Measurements from ENCODE around the gene KRTAP3-3.
"Not testable (repeated sequence)": the region's sequence is repeated elsewhere in the genome, so short reads cannot be mapped to it uniquely, and the experiment has no call there.

Gene KRTAP3-3

DNA sequence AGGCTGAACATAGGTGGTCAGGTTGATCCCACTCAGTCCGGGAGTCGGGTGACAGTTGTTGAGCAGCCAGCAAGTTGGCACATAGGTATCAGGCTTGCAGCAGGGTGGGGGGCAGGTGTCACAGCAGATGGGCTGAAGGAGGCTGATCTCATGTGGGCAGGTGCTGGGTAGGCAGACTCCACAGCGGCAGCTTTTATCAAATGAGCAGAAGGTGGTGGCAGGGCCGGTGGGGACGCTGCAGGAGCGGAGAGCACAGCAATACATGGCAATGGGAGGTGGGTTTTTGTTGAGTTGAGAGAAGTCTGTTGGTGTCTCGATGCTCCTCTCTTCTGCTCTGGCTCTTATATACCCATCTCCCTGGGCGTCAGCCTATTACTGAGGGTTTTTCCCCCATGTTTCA is 14.8 kb upstream of the KRTAP3-3 start, which contains the start of gene KRTAP3-1:
TSS of gene KRTAP3-1 (minus strand) at position 318 of the 400 bp plus-strand sequence. CDS start at position 264, 54 bp downstream.
- DNase-seq = no peak
- Histone ChIP-seq H3K27ac (ENCODE audit: insufficient read depth, low read length, poor library complexity, severe bottlenecking) (no peak within 1 kb of the TSS), H3K9me3 (ENCODE audit: control insufficient read depth, low read length) (no peaks in the 10 kb centered on the region), H3K4me1 (ENCODE audit: control insufficient read depth, insufficient read depth, low read length, poor library complexity, severe bottlenecking) (no peaks in the 10 kb centered on the region), H3K27me3 (replicated peaks; ENCODE audit: control insufficient read depth, insufficient read depth, low read length, poor library complexity, severe bottlenecking) (no peaks in the 10 kb centered on the region), H3K4me3 (ENCODE audit: insufficient read depth, low read depth, low read length, poor library complexity, severe bottlenecking) (no peak within 1 kb of the TSS), H3K36me3 (ENCODE audit: control insufficient read depth, insufficient read depth, low read length) (no peaks in the 10 kb centered on the region)

DNA sequence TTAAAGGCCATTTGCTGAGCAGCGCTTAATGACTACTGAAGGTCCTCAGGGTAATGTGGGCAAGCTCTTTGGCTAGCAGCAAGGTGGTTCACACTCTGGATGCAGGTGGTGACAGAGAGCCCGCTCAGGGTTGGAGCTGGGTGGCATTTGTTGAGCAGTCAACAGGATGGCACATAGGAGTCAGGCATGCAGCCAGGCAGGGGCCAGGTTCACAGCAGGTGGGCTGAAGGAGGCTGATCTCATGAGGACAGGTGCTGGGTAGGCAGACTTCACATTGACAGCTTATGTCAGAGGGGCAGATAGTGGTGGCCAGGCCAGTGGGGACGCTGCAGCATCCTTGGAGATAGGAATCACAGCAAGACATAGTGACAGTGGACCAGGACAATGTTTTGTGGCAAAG is 10.4 kb upstream of the KRTAP3-3 start:
- Histone ChIP-seq H3K27me3 (replicated peaks; ENCODE audit: control insufficient read depth, insufficient read depth, low read length, poor library complexity, severe bottlenecking) (no peaks in the 10 kb centered on the region), H3K4me3 (ENCODE audit: insufficient read depth, low read depth, low read length, poor library complexity, severe bottlenecking) (no peak overlapping the region), H3K36me3 (ENCODE audit: control insufficient read depth, insufficient read depth, low read length) (no peaks in the 10 kb centered on the region), H3K27ac (ENCODE audit: insufficient read depth, low read length, poor library complexity, severe bottlenecking) (no peak overlapping the region), H3K4me1 (ENCODE audit: control insufficient read depth, insufficient read depth, low read length, poor library complexity, severe bottlenecking) (no peaks in the 10 kb centered on the region), H3K9me3 (ENCODE audit: control insufficient read depth, low read length) (no peaks in the 10 kb centered on the region)
- DNase-seq = no peak

DNA sequence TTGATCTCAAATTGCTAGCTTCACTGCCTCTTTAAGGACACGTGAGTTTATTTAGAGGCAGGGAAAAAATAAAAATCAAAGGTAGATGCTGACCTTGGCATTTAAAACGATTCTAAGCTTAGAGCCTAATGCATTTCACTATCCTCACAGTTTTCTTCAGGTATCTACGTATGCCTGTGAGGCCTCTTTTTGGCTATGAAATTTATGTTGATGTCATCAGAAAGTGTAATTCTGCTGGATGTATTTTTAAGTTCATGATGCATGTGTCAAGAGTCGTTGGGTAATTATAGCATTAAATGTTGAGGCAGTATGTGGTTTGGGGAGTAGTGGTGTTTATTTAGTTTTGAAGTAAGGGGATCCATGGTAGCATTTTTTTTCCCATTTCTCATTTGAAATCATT is 10.0 kb upstream of the KRTAP3-3 start:
- H3K4me1 ChIP-seq (ENCODE audit: control insufficient read depth, insufficient read depth, low read length, poor library complexity, severe bottlenecking) = no peaks in the 10 kb centered on the region
- H3K4me3 ChIP-seq (ENCODE audit: insufficient read depth, low read depth, low read length, poor library complexity, severe bottlenecking) = no peak overlapping the region
- H3K27ac ChIP-seq (ENCODE audit: insufficient read depth, low read length, poor library complexity, severe bottlenecking) = no peak overlapping the region
- no peaks in the 10 kb centered on the region for H3K27me3 ChIP-seq (replicated peaks; ENCODE audit: control insufficient read depth, insufficient read depth, low read length, poor library complexity, severe bottlenecking)
- H3K9me3 ChIP-seq (ENCODE audit: control insufficient read depth, low read length) = no peaks in the 10 kb centered on the region
- no peaks in the 10 kb centered on the region for H3K36me3 ChIP-seq (ENCODE audit: control insufficient read depth, insufficient read depth, low read length)
- no peak for DNase-seq

DNA sequence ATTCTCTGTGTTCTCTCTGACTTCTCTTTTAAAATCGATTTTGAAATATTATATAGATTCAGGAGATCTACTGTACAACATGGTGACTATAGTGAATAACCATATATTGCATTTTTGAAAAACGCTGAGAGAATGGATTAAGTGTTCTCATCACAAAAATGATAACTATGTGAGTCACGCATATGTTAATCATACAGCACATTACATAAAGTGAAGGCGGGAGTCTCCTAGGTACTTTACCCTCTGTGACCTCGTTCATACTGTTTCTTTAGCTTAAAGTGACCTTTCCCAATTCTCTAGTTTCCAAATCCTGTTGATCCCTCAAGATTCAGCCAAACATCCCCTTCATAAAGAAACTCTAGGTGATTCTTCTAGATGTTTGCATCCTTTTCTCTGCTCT is 8.8 kb upstream of the KRTAP3-3 start:
- Histone ChIP-seq H3K4me1 (ENCODE audit: control insufficient read depth, insufficient read depth, low read length, poor library complexity, severe bottlenecking) (no peaks in the 10 kb centered on the region), H3K27me3 (replicated peaks; ENCODE audit: control insufficient read depth, insufficient read depth, low read length, poor library complexity, severe bottlenecking) (peaks cover 3% of the 10 kb centered on the region), H3K9me3 (ENCODE audit: control insufficient read depth, low read length) (no peaks in the 10 kb centered on the region), H3K36me3 (ENCODE audit: control insufficient read depth, insufficient read depth, low read length) (no peaks in the 10 kb centered on the region), H3K27ac (ENCODE audit: insufficient read depth, low read length, poor library complexity, severe bottlenecking) (no peak overlapping the region), H3K4me3 (ENCODE audit: insufficient read depth, low read depth, low read length, poor library complexity, severe bottlenecking) (no peak overlapping the region)
- no peak for DNase-seq

DNA sequence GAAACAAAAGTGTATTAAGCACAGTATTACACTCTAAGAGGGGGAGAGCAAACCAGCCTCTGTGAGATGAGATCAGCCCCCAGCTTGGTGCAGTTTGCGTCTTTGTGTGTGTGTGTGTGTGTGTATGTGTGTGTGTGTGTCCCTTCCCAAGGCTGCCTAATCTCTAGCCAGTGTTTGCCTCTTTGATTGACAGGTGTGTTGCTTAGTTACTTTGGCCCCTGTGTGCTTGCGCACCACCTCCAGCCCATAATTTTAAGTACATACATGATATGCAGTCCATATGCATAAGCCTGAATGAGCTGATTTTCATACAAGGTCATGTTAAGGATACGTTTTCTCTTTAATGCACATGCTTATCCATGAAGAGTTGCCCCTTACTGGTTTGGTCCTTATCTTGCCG is 7.8 kb upstream of the KRTAP3-3 start:
- no peak overlapping the region for H3K27ac ChIP-seq (ENCODE audit: insufficient read depth, low read length, poor library complexity, severe bottlenecking)
- no peaks in the 10 kb centered on the region for H3K36me3 ChIP-seq (ENCODE audit: control insufficient read depth, insufficient read depth, low read length)
- H3K9me3 ChIP-seq (ENCODE audit: control insufficient read depth, low read length) = no peaks in the 10 kb centered on the region
- peaks cover 3% of the 10 kb centered on the region for H3K27me3 ChIP-seq (replicated peaks; ENCODE audit: control insufficient read depth, insufficient read depth, low read length, poor library complexity, severe bottlenecking)
- DNase-seq = no peak
- no peaks in the 10 kb centered on the region for H3K4me1 ChIP-seq (ENCODE audit: control insufficient read depth, insufficient read depth, low read length, poor library complexity, severe bottlenecking)
- H3K4me3 ChIP-seq (ENCODE audit: insufficient read depth, low read depth, low read length, poor library complexity, severe bottlenecking) = no peak overlapping the region

DNA sequence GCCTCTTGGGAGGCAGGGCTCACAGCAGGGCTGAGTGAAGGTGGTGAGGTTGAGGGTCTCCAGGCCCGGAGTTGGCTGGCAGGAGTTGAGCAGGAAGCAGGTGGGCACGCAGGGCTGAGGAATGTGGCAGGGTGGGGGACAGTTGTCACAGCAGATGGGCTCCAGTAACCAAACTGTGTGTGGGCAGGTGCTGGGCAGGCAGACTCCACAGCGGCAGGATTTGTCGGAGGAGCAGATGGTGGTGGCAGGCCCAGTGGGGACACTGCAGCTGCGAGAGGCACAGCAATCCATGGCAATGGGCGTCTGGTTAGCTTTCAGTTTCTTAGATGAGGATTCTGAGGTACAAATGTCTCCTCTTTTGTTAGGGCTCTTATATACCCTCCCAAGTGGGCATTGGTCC is 5.6 kb upstream of the KRTAP3-3 start, which contains the start of gene KRTAP3-2:
TSS of gene KRTAP3-2 (minus strand) at position 344 of the 400 bp plus-strand sequence. CDS start at position 291, 53 bp downstream.
- DNase-seq; H3K4me1 ChIP-seq (ENCODE audit: control insufficient read depth, insufficient read depth, low read length, poor library complexity, severe bottlenecking); H3K27ac ChIP-seq (ENCODE audit: insufficient read depth, low read length, poor library complexity, severe bottlenecking); H3K9me3 ChIP-seq (ENCODE audit: control insufficient read depth, low read length); H3K4me3 ChIP-seq (ENCODE audit: insufficient read depth, low read depth, low read length, poor library complexity, severe bottlenecking); H3K36me3 ChIP-seq (ENCODE audit: control insufficient read depth, insufficient read depth, low read length); H3K27me3 ChIP-seq (replicated peaks; ENCODE audit: control insufficient read depth, insufficient read depth, low read length, poor library complexity, severe bottlenecking): not testable (repeated sequence)

DNA sequence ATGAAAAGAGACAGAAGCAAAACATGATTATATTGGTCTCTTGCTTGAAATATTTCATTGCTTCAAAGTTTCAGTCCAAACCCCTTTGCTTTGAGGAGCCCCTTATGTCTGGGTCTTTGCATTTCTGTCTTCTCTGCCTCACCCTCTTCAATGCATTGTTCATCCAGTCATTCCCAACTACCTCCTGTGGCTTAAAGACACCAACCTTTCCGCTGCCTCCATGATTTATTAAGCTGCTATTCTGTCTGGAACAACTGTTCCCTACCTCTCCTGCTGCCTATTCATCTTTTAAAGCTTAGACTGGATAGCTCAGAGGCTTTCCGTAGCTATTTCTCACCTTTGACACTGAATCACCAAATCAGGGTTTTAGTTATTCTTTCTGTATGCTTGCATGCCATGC is 3.4 kb upstream of the KRTAP3-3 start:
- Histone ChIP-seq H3K36me3 (ENCODE audit: control insufficient read depth, insufficient read depth, low read length) (no peaks in the 10 kb centered on the region), H3K4me1 (ENCODE audit: control insufficient read depth, insufficient read depth, low read length, poor library complexity, severe bottlenecking) (no peaks in the 10 kb centered on the region), H3K27me3 (replicated peaks; ENCODE audit: control insufficient read depth, insufficient read depth, low read length, poor library complexity, severe bottlenecking) (peaks cover 3% of the 10 kb centered on the region), H3K9me3 (ENCODE audit: control insufficient read depth, low read length) (no peaks in the 10 kb centered on the region), H3K4me3 (ENCODE audit: insufficient read depth, low read depth, low read length, poor library complexity, severe bottlenecking) (no peak overlapping the region), H3K27ac (ENCODE audit: insufficient read depth, low read length, poor library complexity, severe bottlenecking) (no peak overlapping the region)
- DNase-seq = no peak

DNA sequence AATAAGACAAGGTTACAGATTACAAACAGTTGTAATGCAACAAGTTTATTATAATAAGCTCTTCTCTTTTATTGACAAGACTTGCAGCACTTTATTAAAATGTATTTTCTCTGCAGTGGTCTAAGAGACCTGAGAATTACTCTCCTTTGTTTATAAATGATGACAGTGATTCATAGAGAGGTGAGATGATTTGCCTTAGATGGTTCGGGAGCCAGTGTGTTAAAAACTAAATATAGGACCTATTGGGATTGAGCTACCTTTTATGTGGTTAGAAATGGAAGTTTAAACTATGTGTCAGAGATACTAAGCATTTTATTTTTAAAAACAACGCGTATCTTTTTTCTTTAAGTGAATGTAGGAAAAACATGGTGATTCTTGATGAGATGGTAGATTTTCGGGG is 2.9 kb upstream of the KRTAP3-3 start:
- Histone ChIP-seq H3K4me3 (ENCODE audit: insufficient read depth, low read depth, low read length, poor library complexity, severe bottlenecking) (no peak overlapping the region), H3K27ac (ENCODE audit: insufficient read depth, low read length, poor library complexity, severe bottlenecking) (no peak overlapping the region), H3K36me3 (ENCODE audit: control insufficient read depth, insufficient read depth, low read length) (no peaks in the 10 kb centered on the region), H3K9me3 (ENCODE audit: control insufficient read depth, low read length) (no peaks in the 10 kb centered on the region), H3K4me1 (ENCODE audit: control insufficient read depth, insufficient read depth, low read length, poor library complexity, severe bottlenecking) (no peaks in the 10 kb centered on the region), H3K27me3 (replicated peaks; ENCODE audit: control insufficient read depth, insufficient read depth, low read length, poor library complexity, severe bottlenecking) (peaks cover 3% of the 10 kb centered on the region)
- no peak for DNase-seq

DNA sequence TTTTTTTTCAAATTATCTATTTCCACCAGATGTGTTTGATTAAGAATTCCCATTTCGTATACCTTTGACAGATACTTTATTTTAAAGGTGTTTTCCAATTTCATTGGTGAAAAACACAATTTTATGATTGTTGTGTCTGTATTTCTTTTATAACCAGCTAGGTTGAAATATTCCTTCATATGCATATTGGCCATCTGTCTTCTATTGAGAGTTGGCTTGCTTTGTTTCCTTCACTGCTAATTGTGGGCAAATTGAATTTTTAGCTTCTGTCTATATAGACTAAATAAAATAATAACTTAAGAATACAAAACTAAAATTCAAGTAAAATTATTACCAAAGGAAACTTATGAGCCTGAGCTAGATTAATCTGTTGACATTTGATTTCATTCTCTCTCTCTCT is 1.2 kb upstream of the KRTAP3-3 start:
- peaks cover 3% of the 10 kb centered on the region for H3K27me3 ChIP-seq (replicated peaks; ENCODE audit: control insufficient read depth, insufficient read depth, low read length, poor library complexity, severe bottlenecking)
- DNase-seq = no peak
- H3K27ac ChIP-seq (ENCODE audit: insufficient read depth, low read length, poor library complexity, severe bottlenecking) = no peak overlapping the region
- H3K4me1 ChIP-seq (ENCODE audit: control insufficient read depth, insufficient read depth, low read length, poor library complexity, severe bottlenecking) = no peaks in the 10 kb centered on the region
- no peak overlapping the region for H3K4me3 ChIP-seq (ENCODE audit: insufficient read depth, low read depth, low read length, poor library complexity, severe bottlenecking)
- H3K36me3 ChIP-seq (ENCODE audit: control insufficient read depth, insufficient read depth, low read length) = no peaks in the 10 kb centered on the region
- no peaks in the 10 kb centered on the region for H3K9me3 ChIP-seq (ENCODE audit: control insufficient read depth, low read length)

DNA sequence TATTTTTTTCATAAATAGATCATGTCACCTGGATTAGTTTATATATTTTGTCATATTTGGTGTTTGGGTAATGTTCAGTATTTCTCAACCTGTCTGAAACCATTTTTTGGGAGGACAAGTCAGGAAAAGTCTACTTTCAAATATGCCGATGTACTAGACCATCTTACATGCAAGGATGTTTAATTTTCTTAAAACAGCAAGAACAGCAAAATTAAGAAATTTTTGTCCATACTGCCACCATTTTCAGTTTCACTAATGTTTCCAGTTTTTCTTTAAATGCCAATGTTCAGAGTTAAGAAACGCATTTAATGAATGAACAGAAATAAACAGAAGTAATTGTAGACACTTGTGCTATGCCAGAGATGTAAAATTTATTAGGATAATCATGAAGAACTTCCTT is 880 bp downstream of the KRTAP3-3 start:
- Histone ChIP-seq H3K9me3 (ENCODE audit: control insufficient read depth, low read length) (no peaks in the 10 kb centered on the region), H3K4me3 (ENCODE audit: insufficient read depth, low read depth, low read length, poor library complexity, severe bottlenecking) (no peak overlapping the region), H3K36me3 (ENCODE audit: control insufficient read depth, insufficient read depth, low read length) (no peaks in the 10 kb centered on the region), H3K27me3 (replicated peaks; ENCODE audit: control insufficient read depth, insufficient read depth, low read length, poor library complexity, severe bottlenecking) (no peaks in the 10 kb centered on the region), H3K27ac (ENCODE audit: insufficient read depth, low read length, poor library complexity, severe bottlenecking) (no peak overlapping the region), H3K4me1 (ENCODE audit: control insufficient read depth, insufficient read depth, low read length, poor library complexity, severe bottlenecking) (no peaks in the 10 kb centered on the region)
- DNase-seq = no peak

DNA sequence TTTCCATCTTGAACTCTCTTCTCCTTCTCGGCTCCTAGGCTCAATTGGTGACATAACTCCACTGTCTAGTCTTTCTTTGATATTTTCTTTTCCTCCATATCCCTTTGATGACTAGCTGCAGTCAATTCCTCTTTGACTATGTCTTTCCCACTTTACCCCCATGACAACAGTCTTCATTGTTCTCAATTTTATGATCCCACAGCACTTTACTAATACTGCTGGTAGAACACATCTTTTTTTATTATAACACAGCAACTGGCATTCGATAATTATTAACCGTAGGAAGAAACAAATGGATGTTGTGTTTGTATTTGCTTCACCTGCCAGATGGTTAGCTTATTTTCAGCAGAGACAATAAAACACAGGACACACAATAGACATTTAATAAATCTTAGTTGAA is 1.3 kb downstream of the KRTAP3-3 start:
- Histone ChIP-seq H3K9me3 (ENCODE audit: control insufficient read depth, low read length) (no peaks in the 10 kb centered on the region), H3K36me3 (ENCODE audit: control insufficient read depth, insufficient read depth, low read length) (no peaks in the 10 kb centered on the region), H3K27me3 (replicated peaks; ENCODE audit: control insufficient read depth, insufficient read depth, low read length, poor library complexity, severe bottlenecking) (no peaks in the 10 kb centered on the region), H3K27ac (ENCODE audit: insufficient read depth, low read length, poor library complexity, severe bottlenecking) (no peak overlapping the region), H3K4me3 (ENCODE audit: insufficient read depth, low read depth, low read length, poor library complexity, severe bottlenecking) (no peak overlapping the region), H3K4me1 (ENCODE audit: control insufficient read depth, insufficient read depth, low read length, poor library complexity, severe bottlenecking) (no peaks in the 10 kb centered on the region)
- DNase-seq = no peak
